ENCODE measurements around the gene MRPL23. TPM values are rescaled to one million over a fixed set of nuclear protein-coding genes. Genes with fewer than 3 reads are reported as not detected.

The MRPL23 gene
- total RNA-seq, 1 donor from 2014 or later = 26.9 TPM

- Histone ChIP-seq H3K9me3 (ENCODE audit: insufficient read depth, low read depth, low read length) (no peaks in the 10 kb centered on the region), H3K27ac (ENCODE audit: low read depth, low read length) (no peak overlapping the region), H3K4me2 (ENCODE audit: low read length) (no peak overlapping the region), H4K20me1 (ENCODE audit: insufficient read depth, low read length) (no peaks in the 10 kb centered on the region), H2AFZ (ENCODE audit: low read depth, low read length) (no peak overlapping the region), H3K9ac (ENCODE audit: low read length) (no peak overlapping the region), H3K4me3 (ENCODE audit: insufficient read depth, low read depth, low read length) (no peak overlapping the region), H3K79me2 (ENCODE audit: insufficient read depth, low read length) (no peaks in the 10 kb centered on the region), H3K36me3 (ENCODE audit: insufficient read depth, low read length) (no peaks in the 10 kb centered on the region), H3K4me1 (ENCODE audit: insufficient read depth, low read length) (no peaks in the 10 kb centered on the region), H3K27me3 (ENCODE audit: insufficient read depth, low read length) (peaks cover under 1% of the 10 kb centered on the region)
- no peaks in the 10 kb centered on the region for H3K36me3 Mint-ChIP-seq (ENCODE audit: low read depth, unreplicated experiment)
- H3K27me3 Mint-ChIP-seq (ENCODE audit: low read depth, unreplicated experiment) = peaks cover 10% of the 10 kb centered on the region
- H3K9me3 Mint-ChIP-seq (ENCODE audit: unreplicated experiment) = no peaks in the 10 kb centered on the region
- TF ChIP-seq, protein P1, sequence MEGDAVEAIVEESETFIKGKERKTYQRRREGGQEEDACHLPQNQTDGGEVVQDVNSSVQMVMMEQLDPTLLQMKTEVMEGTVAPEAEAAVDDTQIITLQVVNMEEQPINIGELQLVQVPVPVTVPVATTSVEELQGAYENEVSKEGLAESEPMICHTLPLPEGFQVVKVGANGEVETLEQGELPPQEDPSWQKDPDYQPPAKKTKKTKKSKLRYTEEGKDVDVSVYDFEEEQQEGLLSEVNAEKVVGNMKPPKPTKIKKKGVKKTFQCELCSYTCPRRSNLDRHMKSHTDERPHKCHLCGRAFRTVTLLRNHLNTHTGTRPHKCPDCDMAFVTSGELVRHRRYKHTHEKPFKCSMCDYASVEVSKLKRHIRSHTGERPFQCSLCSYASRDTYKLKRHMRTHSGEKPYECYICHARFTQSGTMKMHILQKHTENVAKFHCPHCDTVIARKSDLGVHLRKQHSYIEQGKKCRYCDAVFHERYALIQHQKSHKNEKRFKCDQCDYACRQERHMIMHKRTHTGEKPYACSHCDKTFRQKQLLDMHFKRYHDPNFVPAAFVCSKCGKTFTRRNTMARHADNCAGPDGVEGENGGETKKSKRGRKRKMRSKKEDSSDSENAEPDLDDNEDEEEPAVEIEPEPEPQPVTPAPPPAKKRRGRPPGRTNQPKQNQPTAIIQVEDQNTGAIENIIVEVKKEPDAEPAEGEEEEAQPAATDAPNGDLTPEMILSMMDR (IDR thresholded peaks at IDR 0.05; ENCODE audit: insufficient read depth, low read depth, low read length) = no peak
- TF ChIP-seq EZH2 (IDR thresholded peaks at IDR 0.05; ENCODE audit: insufficient read depth, low read length) = no peak
- no peaks in the 10 kb centered on the region for H3K4me1 Mint-ChIP-seq (ENCODE audit: low read depth, unreplicated experiment)
- H3K4me3 Mint-ChIP-seq (ENCODE audit: unreplicated experiment) = no peak overlapping the region
- H3K27ac Mint-ChIP-seq (ENCODE audit: unreplicated experiment) = no peak overlapping the region
- DNase-seq (ENCODE audit: low read depth) (no peak), FAIRE-seq (no peak)
These were observed 30.8 kb upstream of the MRPL23 start for GRCh38 chr11:1916132-1916985.

DNA sequence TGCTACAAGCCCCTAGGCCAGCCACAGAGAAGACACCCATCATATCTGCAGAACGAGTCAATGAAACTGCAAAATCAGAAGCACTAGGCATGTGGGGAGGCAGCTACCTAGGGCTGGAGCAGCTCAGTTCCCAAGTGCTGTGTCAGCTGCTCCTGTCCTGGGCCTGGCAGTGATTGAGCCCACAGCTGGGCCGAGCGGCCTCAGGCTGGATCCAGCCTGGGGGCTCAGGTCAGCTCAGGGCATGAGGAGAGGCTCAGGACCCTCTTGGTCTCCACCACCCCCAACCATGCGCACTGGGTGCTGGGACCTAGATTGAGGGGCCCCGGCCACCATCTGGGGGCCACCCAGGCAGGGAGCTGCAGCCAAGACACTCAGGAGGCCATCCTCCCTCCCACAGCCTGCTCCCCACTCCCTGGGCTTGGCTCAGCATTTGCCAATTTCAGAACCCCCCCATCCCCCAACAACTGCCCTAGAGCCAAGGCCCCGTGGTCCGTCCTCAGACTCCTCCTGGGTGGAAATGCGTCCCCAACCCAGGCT, 30.1 kb upstream of the MRPL23 start:
- DNase-seq (ENCODE audit: low read depth) (no peak), FAIRE-seq (no peak)
- Histone ChIP-seq H2AFZ (ENCODE audit: low read depth, low read length) (no peak overlapping the region), H3K9me3 (ENCODE audit: insufficient read depth, low read depth, low read length) (no peaks in the 10 kb centered on the region), H3K4me1 (ENCODE audit: insufficient read depth, low read length) (no peaks in the 10 kb centered on the region), H3K9ac (ENCODE audit: low read length) (no peak overlapping the region), H3K4me2 (ENCODE audit: low read length) (no peak overlapping the region), H3K36me3 (ENCODE audit: insufficient read depth, low read length) (no peaks in the 10 kb centered on the region), H4K20me1 (ENCODE audit: insufficient read depth, low read length) (no peaks in the 10 kb centered on the region), H3K27ac (ENCODE audit: low read depth, low read length) (no peak overlapping the region), H3K27me3 (ENCODE audit: insufficient read depth, low read length) (peaks cover 2% of the 10 kb centered on the region), H3K4me3 (ENCODE audit: insufficient read depth, low read depth, low read length) (no peak overlapping the region), H3K79me2 (ENCODE audit: insufficient read depth, low read length) (no peaks in the 10 kb centered on the region)
- Mint-ChIP-seq H3K4me3 (ENCODE audit: unreplicated experiment) (no peak overlapping the region), H3K4me1 (ENCODE audit: low read depth, unreplicated experiment) (peaks cover 2% of the 10 kb centered on the region), H3K27ac (ENCODE audit: unreplicated experiment) (no peak overlapping the region), H3K36me3 (ENCODE audit: low read depth, unreplicated experiment) (no peaks in the 10 kb centered on the region), H3K27me3 (ENCODE audit: low read depth, unreplicated experiment) (peaks cover 10% of the 10 kb centered on the region), H3K9me3 (ENCODE audit: unreplicated experiment) (no peaks in the 10 kb centered on the region)
- TF ChIP-seq, protein P1 (IDR thresholded peaks at IDR 0.05; ENCODE audit: insufficient read depth, low read depth, low read length) = no peak
- TF ChIP-seq EZH2 (IDR thresholded peaks at IDR 0.05; ENCODE audit: insufficient read depth, low read length) = no peak

All from astrocyte (in vitro differentiated cells and primary cell).